Loucy (cell line): Measurements from ENCODE around the gene UTY.

Source experiments
- CTCF ChIP-seq: fragments of 200-600 bp; sonication (generic); conservative IDR thresholded peaks from 2 replicates; pipeline ENCODE4 v1.5.1; 2014; ENCODE audit warnings: mild to moderate bottlenecking, antibody characterized with exemption, low read length
- EZH2phosphoT487 ChIP-seq: fragments of 200-600 bp; IDR thresholded peaks from 2 replicates; pipeline ENCODE4 v1.6.1; 2018; ENCODE audit warnings: antibody characterized with exemption, mild to moderate bottlenecking, moderate library complexity, borderline replicate concordance

- TF ChIP-seq CTCF (no peak), EZH2phosphoT487 (no peak)
Measured at GRCh38 chrY:13345549-13345948, 134.3 kb downstream of the UTY start.
